ENCODE results near the gene RBM20.

- TF ChIP-seq CTCF (IDR thresholded peaks at IDR 0.05) (no peak), EP300 (IDR thresholded peaks at IDR 0.05) (no peak), POLR2AphosphoS5 (IDR thresholded peaks at IDR 0.05) (no peak)
Measured at GRCh38 chr10:110860576-110861241, 216.6 kb downstream of the RBM20 start.

Data from gastroesophageal sphincter (tissue), 3 donors.